ENCODE measurements around the gene PRDM16. TPM values are rescaled to one million over a fixed set of nuclear protein-coding genes. Genes with fewer than 3 reads are reported as not detected.

The PRDM16 gene
- total and polyA plus RNA-seq, 2 of the 8 experiments (the other 6 are each of a cell fraction or from before 2014, with no cell fraction given): 0.39 to 0.43 TPM

DNA sequence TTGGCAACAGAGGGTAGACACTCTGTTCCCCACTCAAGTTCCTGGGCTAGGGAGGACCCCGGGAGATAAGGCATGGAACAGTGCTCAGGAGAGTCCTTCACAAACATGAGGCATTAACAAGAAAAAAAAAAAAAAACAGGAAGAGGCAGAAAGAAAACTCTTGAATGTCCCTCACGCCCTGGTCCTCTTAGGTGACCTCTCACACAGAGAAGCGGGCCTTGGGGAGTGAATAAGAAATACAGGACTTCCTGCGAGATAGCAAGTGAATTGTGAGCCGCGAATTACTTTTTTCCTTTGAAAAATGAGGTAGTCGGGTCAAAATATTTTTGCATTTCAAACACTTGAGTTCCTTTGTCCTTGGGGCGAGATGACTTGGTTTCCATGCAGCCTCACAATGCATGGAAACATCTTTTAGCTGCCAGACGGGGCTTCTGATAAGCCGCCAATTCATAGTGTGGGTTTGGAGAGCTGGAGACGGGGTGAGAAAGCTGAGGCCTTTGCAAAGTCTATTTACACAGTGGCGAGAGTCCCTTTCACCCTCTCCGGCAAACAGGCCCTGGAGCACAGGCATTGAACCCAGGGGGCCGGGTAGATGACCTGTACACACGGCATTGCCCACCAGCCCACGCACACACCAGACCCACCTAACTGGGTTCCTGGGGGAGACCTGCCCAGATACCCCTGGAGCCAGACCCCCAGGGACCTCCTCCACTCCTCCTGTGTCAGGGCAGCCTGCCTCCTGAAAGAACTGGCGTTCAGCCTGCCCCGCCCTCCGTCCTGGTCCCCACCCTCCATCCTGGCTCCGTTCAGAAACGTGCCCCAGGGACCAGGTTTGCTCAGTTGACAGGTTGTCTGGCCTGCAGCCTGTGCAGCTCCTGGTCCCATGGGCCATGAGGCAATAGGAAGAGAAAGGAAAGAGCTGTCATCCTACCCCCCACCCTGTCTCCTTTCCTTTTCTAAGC lies 192.3 kb downstream of the PRDM16 start:
- Histone ChIP-seq H4K5ac (ENCODE audit: insufficient read length, low read depth, low read length) (no peak overlapping the region), H2AFZ (ENCODE audit: low read length) (no peak overlapping the region), H4K91ac (replicated peaks; ENCODE audit: insufficient read length, low read length) (no peak overlapping the region), H2BK20ac (ENCODE audit: low read length) (no peak overlapping the region), H3K4me1 (replicated peaks in 1 of 4; ENCODE audit: control insufficient read depth in 3 of 4, insufficient read depth in 4 of 4, low read length in 3 of 4) (peaks cover 0 to 6% (median 0%) of the 10 kb centered on the region in 4 experiments; a peak in 2 of 7 replicates), H2BK12ac (ENCODE audit: low read depth, low read length) (no peak overlapping the region), H2BK120ac (replicated peaks; ENCODE audit: low read depth, low read length) (no peak overlapping the region), H3K27me3 (replicated peaks in 1 of 4; ENCODE audit: control insufficient read depth in 3 of 4, extremely low read depth in 1 of 4, insufficient read depth in 3 of 4, low read length in 3 of 4) (no peaks in the 10 kb centered on the region; a peak in 1 of 7 replicates), H3K79me1 (ENCODE audit: low read depth, low read length) (no peaks in the 10 kb centered on the region), H2BK15ac (ENCODE audit: low read length) (no peak overlapping the region), H3K23ac (ENCODE audit: insufficient read length) (no peak overlapping the region), H3K9ac (replicated peaks in 1 of 4; ENCODE audit: extremely low read depth in 1 of 4, low read depth in 3 of 4, low read length in 3 of 4) (no peak overlapping the region), H3K27ac (ENCODE audit: low read depth, low read length) (no peak overlapping the region), H3K9me3 (ENCODE audit: insufficient read depth in 2 of 2, low read depth in 1 of 2, low read length in 1 of 2) (0 out of 4 replicates have a peak, but pooled peaks cover 0 to 3% of the 10 kb centered on the region in 2 experiments), H3K36me3 (ENCODE audit: control insufficient read depth in 2 of 4, insufficient read depth in 4 of 4, low read length in 3 of 4) (no peaks in the 10 kb centered on the region), H2BK5ac (ENCODE audit: low read depth, low read length) (no peak overlapping the region), H4K8ac (ENCODE audit: extremely low read depth, insufficient read depth, low read length) (no peak overlapping the region; the same call in 1 of the 2 replicates), H3K4me3 (ENCODE audit: extremely low read depth in 1 of 4, insufficient read depth in 2 of 4, low read depth in 3 of 4, low read length in 4 of 4) (no peak overlapping the region), H3K4ac (replicated peaks; ENCODE audit: insufficient read length, low read depth, low read length) (no peak overlapping the region), H3K4me2 (ENCODE audit: insufficient read depth in 1 of 2, low read depth in 2 of 2, low read length in 2 of 2) (no peak overlapping the region), H2AK5ac (ENCODE audit: low read depth, low read length) (no peak overlapping the region), H3K79me2 (ENCODE audit: control insufficient read depth in 1 of 2, insufficient read depth in 2 of 2, low read length in 2 of 2) (no peaks in the 10 kb centered on the region), H3K14ac (ENCODE audit: insufficient read length) (no peak overlapping the region), H4K20me1 (replicated peaks in 1 of 2; ENCODE audit: control insufficient read depth in 1 of 2, insufficient read depth in 2 of 2, low read length in 2 of 2) (peaks cover 0 to 2% of the 10 kb centered on the region in 2 experiments), H3K56ac (replicated peaks; ENCODE audit: insufficient read length, low read depth, low read length) (no peak overlapping the region), H3K23me2 (ENCODE audit: low read depth, low read length) (peaks cover 3% of the 10 kb centered on the region; the same call in 1 of the 2 replicates), H3K18ac (ENCODE audit: extremely low read depth, low read length) (no peak overlapping the region)
- DNase-seq (ENCODE audit: low read depth in 1 of 2, low spot score in 2 of 2) (no peak), FAIRE-seq (no peak)
- 91% methylated on average over 20 of the region's 21 CpGs; no CpG with 5 or more reads in 1 of the 2 experiments for WGBS, 2 experiments (ENCODE audit: extremely low coverage in 1 of 2, insufficient coverage in 1 of 2, insufficient read length in 1 of 2, insufficient replicate concordance in 2 of 2, low coverage in 1 of 2, low lambda C conversion rate in 2 of 2, missing lambda C conversion rate in 1 of 2)
- ChIA-PET CTCF (ENCODE audit: partially characterized antibody) (interaction anchor here (0.6 kb wide), 1 partner anchor 39 kb away, joined by 3 read pairs; no protein-coding TSS in a partner anchor), POLR2A (ENCODE audit: partially characterized antibody) (no interaction called here)
- TF ChIP-seq POLR2AphosphoS5 (IDR thresholded peaks at IDR 0.05; ENCODE audit: low read depth, low read length) (no peak), BCL11A (IDR thresholded peaks at IDR 0.05; ENCODE audit: low read depth in 2 of 2, low read length in 2 of 2) (no peak), CBX5 (IDR thresholded peaks at IDR 0.05; ENCODE audit: low read depth, low read length) (no peak), SP1 (IDR thresholded peaks at IDR 0.05; ENCODE audit: low read depth, low read length) (no peak), BACH1 (IDR thresholded peaks at IDR 0.05; ENCODE audit: low read length) (no peak), SP4 (IDR thresholded peaks at IDR 0.05; ENCODE audit: low read length) (no peak), CTBP2 (IDR thresholded peaks at IDR 0.05; ENCODE audit: borderline replicate concordance, insufficient read depth, insufficient read length, low read length) (no peak), BRCA1 (IDR thresholded peaks at IDR 0.05; ENCODE audit: low read depth, low read length) (no peak), CTCF (IDR thresholded peaks at IDR 0.05; ENCODE audit: control extremely low read depth in 1 of 3, insufficient read depth in 1 of 3, low read depth in 1 of 3, low read length in 3 of 3) (no peak), GTF2F1 (IDR thresholded peaks at IDR 0.05; ENCODE audit: borderline replicate concordance, low read depth, low read length) (no peak)

Data from H1 (cell line).